HG02759 (cell line): ENCODE measurements around the gene HOTAIR.

Experiments
- ATAC-seq: cut with Tn5 transposase; IDR thresholded peaks from one replicate; pipeline ENCODE4 v1.9.1; 2021; ENCODE audit warnings: mild to moderate bottlenecking, moderate library complexity; ENCODE audit not compliant: unreplicated experiment

HOTAIR gene

DNA sequence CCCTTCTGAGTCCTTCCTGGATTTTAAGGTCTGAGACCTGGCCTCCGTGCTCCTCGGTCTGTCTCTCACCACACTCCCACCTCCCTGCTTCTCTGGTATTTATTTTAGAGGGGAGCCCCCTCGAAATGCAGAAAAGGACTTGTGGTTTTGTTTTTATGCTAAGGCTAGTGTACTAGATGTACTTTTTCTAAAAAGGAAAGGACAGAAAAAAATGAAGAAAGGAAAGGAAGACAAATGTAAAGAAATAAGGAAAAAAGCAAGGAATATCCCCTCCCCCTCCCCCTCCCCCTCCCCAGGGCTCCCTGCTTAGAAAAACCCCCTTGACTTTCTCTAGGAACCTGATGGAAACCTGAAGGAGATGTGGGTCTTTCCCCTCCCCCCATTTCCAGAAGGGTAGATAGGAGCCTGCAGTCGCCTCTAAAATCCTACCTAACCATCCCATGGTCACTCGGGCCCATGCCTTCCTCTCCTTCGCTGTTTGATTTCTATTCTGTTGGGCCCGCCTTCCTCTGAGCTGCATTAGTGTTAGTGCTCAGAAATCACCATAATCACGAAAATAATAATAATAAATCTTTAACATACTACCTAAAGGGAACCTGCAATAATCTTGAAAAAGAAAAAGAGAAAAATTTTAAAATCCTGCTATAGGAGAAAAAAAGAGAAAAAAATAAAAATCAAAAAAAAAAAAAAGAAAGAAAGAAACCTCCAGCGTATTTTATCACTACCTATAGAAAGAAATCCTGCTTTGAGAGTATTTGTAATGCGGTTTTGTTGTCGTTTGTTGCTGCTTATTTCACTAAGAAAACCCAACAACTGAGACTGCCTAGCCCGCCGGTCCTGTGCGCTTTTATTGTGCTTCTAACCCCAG is 37.1 kb upstream of the HOTAIR start:
- no peak for ATAC-seq

GRCh38 chr12:54010972-54011664 is 36.4 kb upstream of the HOTAIR start:
- no peak for ATAC-seq

GRCh38 chr12:54010053-54010971 is 35.6 kb upstream of the HOTAIR start:
- ATAC-seq = no peak

DNA sequence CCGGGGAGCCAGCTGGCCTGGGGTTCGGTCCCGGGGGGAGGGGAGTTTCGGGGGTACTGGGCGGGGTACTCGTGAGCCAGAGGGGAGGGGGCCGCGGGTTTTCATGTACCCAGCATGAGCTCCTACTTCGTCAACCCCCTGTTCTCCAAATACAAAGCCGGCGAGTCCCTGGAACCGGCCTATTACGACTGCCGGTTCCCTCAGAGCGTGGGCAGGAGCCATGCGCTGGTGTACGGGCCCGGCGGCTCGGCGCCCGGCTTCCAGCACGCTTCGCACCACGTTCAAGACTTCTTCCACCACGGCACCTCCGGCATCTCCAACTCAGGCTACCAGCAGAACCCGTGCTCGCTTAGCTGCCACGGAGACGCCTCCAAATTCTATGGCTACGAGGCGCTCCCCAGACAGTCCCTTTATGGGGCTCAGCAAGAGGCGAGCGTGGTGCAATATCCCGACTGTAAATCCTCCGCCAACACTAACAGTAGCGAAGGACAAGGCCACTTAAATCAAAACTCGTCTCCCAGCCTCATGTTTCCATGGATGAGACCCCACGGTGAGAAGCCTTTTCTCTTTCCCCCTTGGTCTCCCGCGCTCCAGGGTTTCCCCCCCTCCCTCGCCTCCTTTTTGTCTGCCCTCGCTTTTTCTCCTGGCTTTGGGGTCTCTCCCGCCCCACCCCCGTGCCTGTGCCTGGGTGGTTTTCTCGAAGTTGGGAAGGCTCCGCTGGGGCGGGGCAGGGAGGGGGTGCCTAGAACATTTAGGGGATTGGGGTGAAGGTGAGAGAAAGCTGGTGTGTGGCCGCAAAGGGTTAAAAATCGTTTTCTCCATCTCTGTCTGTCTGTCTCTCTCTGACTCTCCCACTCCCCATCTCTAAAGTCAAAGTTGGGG is 34.7 kb upstream of the HOTAIR start:
- ATAC-seq = no peak

DNA sequence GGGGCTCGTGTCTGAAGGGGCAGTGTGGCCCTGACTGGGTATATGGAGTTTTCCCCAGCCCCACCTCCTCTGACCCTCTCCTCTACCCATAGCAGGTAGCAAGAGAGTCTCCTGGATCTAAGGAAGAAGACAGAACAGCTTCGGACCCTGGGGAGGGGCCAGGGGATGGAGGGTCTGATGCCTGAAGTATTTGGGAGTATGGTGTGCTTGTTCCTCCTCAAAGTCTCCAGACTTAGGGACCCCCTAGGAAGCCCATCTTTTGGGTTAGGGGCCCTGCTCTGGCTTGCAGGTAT is 33.5 kb upstream of the HOTAIR start:
- ATAC-seq = no peak

GRCh38 chr12:54007538-54008259 is 32.9 kb upstream of the HOTAIR start:
- no peak for ATAC-seq

GRCh38 chr12:54006559-54007220 is 31.9 kb upstream of the HOTAIR start:
- no peak for ATAC-seq

GRCh38 chr12:54005853-54006558 is 31.3 kb upstream of the HOTAIR start:
- peak; percentile 82 for ATAC-seq

DNA sequence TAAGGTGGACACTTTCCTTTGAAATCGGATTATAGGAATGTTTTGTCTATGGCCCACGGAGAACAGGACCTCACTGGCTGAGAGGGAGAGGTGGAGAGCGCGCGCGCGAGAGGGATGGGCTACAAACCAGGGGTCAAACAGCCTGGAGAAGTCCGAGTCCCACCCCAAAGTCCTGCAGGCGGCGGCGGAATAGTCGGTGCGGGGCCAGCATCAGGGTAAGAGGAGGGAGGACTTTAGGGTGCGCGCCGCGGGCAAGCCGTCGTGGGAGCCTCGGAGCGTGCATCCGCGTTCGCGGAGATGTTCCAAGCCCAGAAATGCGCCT is 30.7 kb upstream of the HOTAIR start:
- no peak for ATAC-seq

GRCh38 chr12:54004841-54005530 is 30.2 kb upstream of the HOTAIR start:
- no peak for ATAC-seq

DNA sequence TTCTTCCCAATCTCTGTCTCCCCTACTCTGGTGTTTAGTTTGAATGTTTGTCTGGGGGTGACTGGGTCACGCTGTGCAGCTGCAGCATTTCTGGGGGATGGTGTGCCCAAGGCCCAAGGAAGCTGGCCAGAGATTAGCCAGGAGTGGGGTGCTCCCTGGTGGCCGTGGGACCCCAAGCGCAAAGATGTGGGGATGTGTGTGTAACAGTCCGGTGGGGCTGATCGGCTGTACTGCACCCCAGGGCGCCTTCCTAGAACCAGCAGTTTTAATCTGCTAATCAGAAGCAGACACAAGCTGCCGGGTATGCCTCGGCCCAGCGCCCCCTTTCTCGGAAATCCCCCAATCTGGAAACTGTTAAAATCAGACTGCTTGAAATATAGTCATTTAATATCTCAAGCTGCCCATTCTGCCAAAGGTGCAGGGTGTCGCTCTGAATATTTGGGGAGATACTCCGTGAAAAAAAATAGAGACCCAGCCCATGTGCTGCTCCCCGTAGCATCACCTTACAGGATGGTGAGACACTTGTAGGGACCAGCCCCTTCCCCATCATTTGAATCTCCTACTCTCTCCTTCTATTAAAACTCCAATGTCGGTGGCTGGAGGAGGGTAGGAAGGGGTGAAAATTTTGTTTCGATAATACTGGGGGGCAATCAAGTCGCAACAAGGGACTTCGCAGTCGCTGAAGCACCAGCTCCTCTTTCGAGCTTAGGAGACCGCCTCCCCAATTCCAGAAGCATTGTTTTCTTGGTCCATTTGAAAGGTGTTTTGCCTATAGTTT is 29.5 kb upstream of the HOTAIR start:
- ATAC-seq = no peak

GRCh38 chr12:54003625-54004024 is 28.9 kb upstream of the HOTAIR start:
- ATAC-seq = no peak

DNA sequence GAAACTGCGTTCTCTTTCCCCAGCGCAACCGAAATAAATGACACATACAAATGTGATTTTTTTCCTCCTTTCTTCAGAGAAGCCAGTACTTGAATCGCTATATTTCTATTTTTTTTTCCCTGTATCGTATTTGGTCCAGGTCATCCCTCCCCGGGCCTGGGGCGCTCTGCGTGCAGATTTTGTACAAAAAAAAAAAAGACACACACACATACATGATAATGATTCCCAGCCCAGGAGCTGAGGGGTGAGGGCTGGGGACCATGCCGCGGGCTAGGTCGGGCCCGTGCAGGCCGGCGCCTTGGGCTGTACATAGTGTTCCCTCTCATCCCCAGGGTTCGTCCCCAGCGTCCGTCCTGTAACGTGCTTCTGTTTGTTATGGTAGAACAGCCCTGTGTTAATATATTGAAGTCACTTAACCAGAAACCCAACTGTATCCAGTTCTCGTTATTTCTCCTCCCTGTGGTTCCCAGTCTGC is 28.2 kb upstream of the HOTAIR start:
- no peak for ATAC-seq

DNA sequence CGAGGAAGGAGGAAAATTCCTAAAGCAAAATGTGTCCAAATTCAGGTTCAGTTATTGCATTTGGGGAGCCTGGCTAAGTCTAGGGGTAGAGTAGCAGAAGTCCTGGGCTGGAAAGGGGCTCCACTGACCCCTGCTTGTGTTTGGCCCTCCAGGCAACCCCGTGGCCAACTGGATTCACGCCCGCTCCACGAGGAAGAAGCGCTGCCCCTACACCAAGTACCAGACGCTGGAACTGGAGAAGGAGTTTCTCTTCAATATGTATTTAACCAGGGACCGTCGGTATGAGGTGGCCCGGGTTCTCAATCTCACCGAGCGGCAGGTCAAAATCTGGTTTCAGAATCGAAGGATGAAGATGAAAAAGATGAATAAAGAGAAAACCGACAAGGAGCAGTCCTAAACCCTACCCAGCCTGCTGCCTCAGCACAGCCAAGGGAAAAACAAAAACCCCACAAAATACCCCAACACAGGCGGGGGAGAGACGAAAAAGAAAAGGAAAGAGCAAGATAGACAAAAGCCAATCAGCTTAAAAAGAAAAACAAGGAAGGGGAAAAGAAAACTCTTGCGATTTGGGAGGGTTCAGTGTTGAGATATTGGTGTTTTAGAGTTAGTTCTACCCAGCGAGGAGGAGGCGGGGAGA is 27.6 kb upstream of the HOTAIR start:
- no peak for ATAC-seq

GRCh38 chr12:54001283-54002187 is 26.8 kb upstream of the HOTAIR start:
- ATAC-seq = no peak
